Esophagus (tissue), 2 donors: Measurements from ENCODE around the gene ANKRD31. TPM values are rescaled to one million over a fixed set of nuclear protein-coding genes. Genes with fewer than 3 reads are reported as not detected.
A peak's percentile ranks its signal among the peaks of the same experiment; 100 is the strongest.

Experiments used
- H3K27ac ChIP-seq, 2 donors: one replicate each; pipeline ENCODE4 v1.5.1; 2013; ENCODE audit warnings: low read depth in 2 of 2, mild to moderate bottlenecking in 2 of 2, inconsistent platforms in 1 of 2, low read length in 1 of 2, moderate library complexity in 1 of 2
- H3K27me3 ChIP-seq, 2 donors: one replicate each; pipeline ENCODE4 v1.6.1; 2013; ENCODE audit warnings: low read length in 2 of 2, control low read depth in 1 of 2, mild to moderate bottlenecking in 1 of 2; ENCODE audit not compliant: insufficient read depth in 2 of 2, control insufficient read depth in 1 of 2
- H3K36me3 ChIP-seq, 2 donors: one replicate each; pipeline ENCODE4 v1.6.1; 2013; ENCODE audit warnings: low read length in 1 of 2; ENCODE audit not compliant: control insufficient read depth in 2 of 2, insufficient read depth in 2 of 2
- H3K4me1 ChIP-seq, 2 donors: one replicate each; pipeline ENCODE4 v1.6.1; 2013; ENCODE audit warnings: low read length in 1 of 2; ENCODE audit not compliant: control insufficient read depth in 2 of 2, insufficient read depth in 2 of 2
- H3K4me3 ChIP-seq, 2 donors: one replicate each; pipeline ENCODE4 v1.5.1; 2013; ENCODE audit warnings: low read length in 2 of 2, mild to moderate bottlenecking in 2 of 2, low read depth in 1 of 2, moderate library complexity in 1 of 2
- H3K9me3 ChIP-seq, 2 donors: one replicate each; pipeline ENCODE4 v1.6.1; 2013; ENCODE audit warnings: mild to moderate bottlenecking in 2 of 2, low read depth in 1 of 2, low read length in 1 of 2, moderate library complexity in 1 of 2; ENCODE audit not compliant: control insufficient read depth in 2 of 2, insufficient read depth in 1 of 2
- WGBS, 2 donors: extraction: QIAGEN DNeasy Blood & Tissue Kit; methylation state at CpG; one replicate each; pipeline ENCODE4 v1.1.7; 2013; 5-methylcytosine and 5-hydroxymethylcytosine counted together
- polyA plus RNA-seq, 2 donors: library from polyadenylated mRNA; stranded (reverse); fragments of 200-250 nt; gene quantifications; one replicate each; pipeline ENCODE4 v1.2.3, GENCODE V29; 2013
- donor health status: healthy with polysubstance abuse.
- donor health status: Bipolar disorder and iron deficiency.

Gene ANKRD31
- polyA plus RNA-seq, 2 donors, result 0.26 to 0.51 TPM

GRCh38 chr5:75049456-75050351 lies 187.0 kb downstream of the ANKRD31 start:
- WGBS, 2 donors, result 56 to 59% methylated on average over 11 of the region's 11 CpGs
- Histone ChIP-seq H3K4me1 (peaks cover 3 to 11% of the 10 kb centered on the region in 2 donors), H3K27me3 (no peaks in the 10 kb centered on the region), H3K27ac (peak overlapping the region in 1 of 2 donors; percentile 74), H3K4me3 (no peak overlapping the region), H3K36me3 (no peaks in the 10 kb centered on the region), H3K9me3 (no peaks in the 10 kb centered on the region)

DNA sequence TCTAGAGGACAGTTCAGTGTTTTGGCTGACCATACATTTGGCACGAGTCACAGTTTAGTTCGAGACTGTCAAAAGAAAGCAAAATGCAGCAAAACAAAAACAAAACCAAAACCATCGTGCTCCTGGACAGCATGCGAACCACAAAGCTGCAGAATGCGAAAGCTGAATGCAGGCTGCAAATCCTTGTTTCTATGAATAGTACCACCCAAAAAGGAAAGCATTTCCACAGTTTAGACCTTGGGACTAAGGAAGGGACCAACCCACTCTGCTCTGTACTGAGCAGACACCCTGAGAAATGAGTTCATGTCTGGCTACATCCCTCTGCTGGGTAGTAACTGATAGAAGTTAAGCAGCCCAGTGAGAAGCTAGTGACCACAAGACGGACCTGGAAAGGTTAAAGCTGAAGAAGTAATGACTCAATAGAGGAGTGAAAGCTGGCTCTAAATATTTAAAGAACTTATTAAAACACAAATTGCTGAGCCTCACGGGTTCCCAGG lies 188.2 kb downstream of the ANKRD31 start:
- Histone ChIP-seq H3K27ac (peak overlapping the region in 1 of 2 donors; percentile 24), H3K4me1 (peaks cover 9 to 14% of the 10 kb centered on the region in 2 donors), H3K4me3 (no peak overlapping the region), H3K27me3 (no peaks in the 10 kb centered on the region), H3K36me3 (no peaks in the 10 kb centered on the region), H3K9me3 (no peaks in the 10 kb centered on the region)
- WGBS, 2 donors, result 57 to 65% methylated on average over 7 of the region's 7 CpGs

DNA sequence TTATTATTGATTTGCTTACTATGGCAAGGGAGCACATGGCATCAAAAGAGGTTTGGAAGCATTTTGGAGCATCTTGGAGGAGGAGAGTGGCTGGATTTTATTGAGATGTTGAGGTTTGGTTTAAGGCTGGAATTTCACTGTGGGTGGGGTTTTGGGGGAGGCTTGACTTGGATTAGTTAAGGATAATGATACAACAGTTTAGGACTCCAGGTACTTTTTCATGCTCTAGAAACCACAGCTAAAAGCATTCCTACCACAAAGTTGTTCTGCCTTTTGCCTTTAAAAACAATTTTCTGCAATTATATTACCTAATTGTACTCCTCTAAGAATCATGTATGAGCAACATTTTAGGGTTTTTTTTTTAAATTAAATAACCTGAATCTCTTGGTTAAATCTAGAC lies 189.3 kb downstream of the ANKRD31 start:
- no peaks in the 10 kb centered on the region for H3K36me3 ChIP-seq
- peaks cover 9 to 14% of the 10 kb centered on the region in 2 donors for H3K4me1 ChIP-seq
- no peaks in the 10 kb centered on the region for H3K27me3 ChIP-seq
- no peak overlapping the region for H3K4me3 ChIP-seq
- H3K9me3 ChIP-seq, result no peaks in the 10 kb centered on the region
- no peak overlapping the region for H3K27ac ChIP-seq

DNA sequence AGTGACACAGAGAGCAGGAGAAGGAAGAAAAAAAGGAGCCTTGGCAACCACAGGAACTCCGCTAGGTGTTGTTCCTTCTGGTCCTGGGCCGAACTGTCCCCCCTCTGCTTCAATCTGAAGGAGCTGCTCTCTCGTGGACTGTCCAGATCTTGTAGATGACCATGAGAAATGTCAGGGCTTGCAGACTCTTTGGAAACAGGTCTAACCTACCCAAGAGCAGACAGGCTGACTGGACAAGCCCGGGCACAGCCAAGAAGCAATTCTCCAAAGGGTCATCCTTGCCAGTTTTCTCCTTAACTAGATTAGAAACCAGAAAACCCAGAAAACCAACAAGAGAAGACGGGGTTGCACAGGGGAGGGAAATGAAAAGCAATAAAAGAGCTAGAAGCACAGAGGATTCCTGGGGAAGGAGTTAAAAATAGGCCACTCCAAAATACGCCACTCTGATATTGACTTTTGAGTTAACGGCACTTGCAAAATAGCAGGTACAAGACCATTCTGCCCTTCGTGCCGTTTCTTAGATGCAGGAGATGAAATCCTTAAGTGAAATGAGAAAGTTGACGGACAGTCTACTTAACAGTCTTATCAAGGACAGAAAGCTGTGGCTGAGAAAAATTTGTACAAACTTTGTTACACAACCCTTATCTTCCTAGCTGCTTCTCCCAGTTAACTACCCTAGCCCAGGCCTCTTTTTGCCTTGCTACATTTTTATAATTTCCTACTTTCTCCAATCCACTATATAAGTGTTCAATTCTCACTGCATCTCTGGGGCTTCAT lies 190.1 kb downstream of the ANKRD31 start:
- peaks cover 9 to 14% of the 10 kb centered on the region in 2 donors for H3K4me1 ChIP-seq

GRCh38 chr5:75045071-75045470 lies 191.6 kb downstream of the ANKRD31 start:
- 90 to 91% methylated on average over 2 of the region's 2 CpGs for WGBS, 2 donors
- Histone ChIP-seq H3K36me3 (no peaks in the 10 kb centered on the region), H3K27ac (no peak overlapping the region), H3K4me3 (no peak overlapping the region), H3K27me3 (no peaks in the 10 kb centered on the region), H3K9me3 (no peaks in the 10 kb centered on the region), H3K4me1 (peaks cover 8 to 9% of the 10 kb centered on the region in 2 donors)

More for the DNA sequence above, 190.1 kb downstream of the ANKRD31 start:
- Histone ChIP-seq H3K4me3 (no peak overlapping the region), H3K27me3 (no peaks in the 10 kb centered on the region), H3K9me3 (no peaks in the 10 kb centered on the region), H3K27ac (peak overlapping the region in 1 of 2 donors; percentile 31), H3K36me3 (no peaks in the 10 kb centered on the region)
- whole genome bisulfite sequencing, 2 donors, result 55 to 65% methylated on average over 10 of the region's 10 CpGs

DNA sequence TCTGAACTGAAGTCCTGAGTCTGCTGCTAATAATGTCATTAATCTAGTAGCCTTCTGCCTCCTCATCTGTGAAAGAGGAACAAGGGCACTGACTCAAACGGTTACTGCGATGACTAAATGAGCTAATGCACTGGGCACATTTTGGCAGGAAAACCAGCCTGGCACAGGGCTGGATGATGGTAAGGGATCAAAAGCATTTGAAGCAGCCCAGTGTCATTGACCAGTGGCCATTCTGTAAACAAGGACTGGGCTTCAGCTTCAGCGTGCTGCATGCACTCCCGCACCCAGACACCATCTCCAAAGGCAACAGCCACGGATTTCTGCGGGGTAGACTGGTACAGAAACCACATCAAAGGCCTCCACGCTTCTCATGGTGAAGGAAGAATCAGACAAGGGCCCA lies 192.3 kb downstream of the ANKRD31 start:
- Histone ChIP-seq H3K4me1 (peaks cover 6 to 9% of the 10 kb centered on the region in 2 donors), H3K27ac (peak overlapping the region in 1 of 2 donors; percentile 44), H3K4me3 (no peak overlapping the region), H3K9me3 (no peaks in the 10 kb centered on the region), H3K27me3 (no peaks in the 10 kb centered on the region), H3K36me3 (no peaks in the 10 kb centered on the region)
- 73 to 77% methylated on average over 7 of the region's 7 CpGs for WGBS, 2 donors

- Histone ChIP-seq H3K27me3 (no peaks in the 10 kb centered on the region), H3K4me3 (no peak overlapping the region), H3K4me1 (peaks cover 6 to 9% of the 10 kb centered on the region in 2 donors), H3K27ac (peak overlapping the region in 1 of 2 donors; percentile 40), H3K9me3 (no peaks in the 10 kb centered on the region), H3K36me3 (no peaks in the 10 kb centered on the region)
- WGBS, 2 donors, result 76% methylated on average over 7 of the region's 7 CpGs
Measured at GRCh38 chr5:75043633-75044264, 192.9 kb downstream of the ANKRD31 start.

DNA sequence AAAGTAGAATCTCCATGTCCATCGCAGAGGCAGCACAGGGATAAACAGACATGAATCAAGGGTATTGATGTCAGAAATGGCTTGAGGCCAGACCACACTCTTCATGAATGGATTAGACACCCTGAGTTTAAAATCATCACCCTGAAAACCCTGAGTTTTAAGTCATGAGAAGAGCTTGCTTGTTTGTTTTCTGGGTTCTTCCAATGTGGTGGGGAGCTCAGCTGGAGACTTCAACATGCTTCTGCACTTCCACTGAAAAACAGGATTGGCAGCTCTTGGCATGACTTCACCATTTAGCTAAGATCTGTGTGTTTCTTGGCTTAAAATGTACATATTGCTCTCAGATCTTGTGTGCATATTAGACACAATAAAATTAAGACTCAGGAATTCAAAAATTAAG lies 194.2 kb downstream of the ANKRD31 start:
- H3K27me3 ChIP-seq, result no peaks in the 10 kb centered on the region
- no peaks in the 10 kb centered on the region for H3K9me3 ChIP-seq
- no peaks in the 10 kb centered on the region for H3K36me3 ChIP-seq
- WGBS, 2 donors, result 73 to 95% methylated on average over 1 of the region's 1 CpG
- H3K27ac ChIP-seq, result no peak overlapping the region
- H3K4me1 ChIP-seq, result peaks cover 6 to 9% of the 10 kb centered on the region in 2 donors
- no peak overlapping the region for H3K4me3 ChIP-seq

DNA sequence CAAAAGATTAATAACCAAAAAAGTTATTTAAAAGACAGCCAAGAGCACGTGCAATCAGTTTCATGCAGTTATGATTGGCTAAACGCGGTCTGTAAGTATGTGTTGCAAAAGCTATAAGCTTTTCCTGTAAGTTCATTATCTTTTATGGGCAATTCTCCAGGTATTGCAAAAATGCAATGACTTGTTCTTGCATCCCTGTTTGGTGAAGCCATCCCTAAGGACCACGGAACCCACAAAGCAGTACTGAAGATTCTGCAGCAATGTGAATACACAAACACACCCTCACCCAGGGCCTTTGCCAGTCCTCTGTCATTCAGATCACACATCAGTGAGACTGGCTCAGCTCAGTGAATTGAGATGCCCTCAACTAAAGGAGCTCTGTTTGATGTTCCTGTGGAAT lies 195.7 kb downstream of the ANKRD31 start:
- Histone ChIP-seq H3K27me3 (no peaks in the 10 kb centered on the region), H3K9me3 (no peaks in the 10 kb centered on the region), H3K4me3 (no peak overlapping the region), H3K27ac (no peak overlapping the region), H3K36me3 (no peaks in the 10 kb centered on the region), H3K4me1 (peaks cover 6% of the 10 kb centered on the region in 2 donors)
- 47 to 50% methylated on average over 4 of the region's 4 CpGs for WGBS, 2 donors
